CD4-positive, alpha-beta T cell treated with Interleukin-4 for 1 hour (primary cell): ENCODE data around the gene FAM110A.
"Not testable (repeated sequence)": the region's sequence is repeated elsewhere in the genome, so short reads cannot be mapped to it uniquely, and the experiment has no call there.

Source experiments
- DNase-seq, 2 donors: peaks; one replicate each; pipeline ENCODE4 v3.0.0-alpha.2; 2020 to 2022

Gene FAM110A

GRCh38 chr20:824490-824889 lies 9.0 kb upstream of the FAM110A start:
- no peak for DNase-seq

GRCh38 chr20:824916-825315 lies 8.6 kb upstream of the FAM110A start:
- DNase-seq = no peak

DNA sequence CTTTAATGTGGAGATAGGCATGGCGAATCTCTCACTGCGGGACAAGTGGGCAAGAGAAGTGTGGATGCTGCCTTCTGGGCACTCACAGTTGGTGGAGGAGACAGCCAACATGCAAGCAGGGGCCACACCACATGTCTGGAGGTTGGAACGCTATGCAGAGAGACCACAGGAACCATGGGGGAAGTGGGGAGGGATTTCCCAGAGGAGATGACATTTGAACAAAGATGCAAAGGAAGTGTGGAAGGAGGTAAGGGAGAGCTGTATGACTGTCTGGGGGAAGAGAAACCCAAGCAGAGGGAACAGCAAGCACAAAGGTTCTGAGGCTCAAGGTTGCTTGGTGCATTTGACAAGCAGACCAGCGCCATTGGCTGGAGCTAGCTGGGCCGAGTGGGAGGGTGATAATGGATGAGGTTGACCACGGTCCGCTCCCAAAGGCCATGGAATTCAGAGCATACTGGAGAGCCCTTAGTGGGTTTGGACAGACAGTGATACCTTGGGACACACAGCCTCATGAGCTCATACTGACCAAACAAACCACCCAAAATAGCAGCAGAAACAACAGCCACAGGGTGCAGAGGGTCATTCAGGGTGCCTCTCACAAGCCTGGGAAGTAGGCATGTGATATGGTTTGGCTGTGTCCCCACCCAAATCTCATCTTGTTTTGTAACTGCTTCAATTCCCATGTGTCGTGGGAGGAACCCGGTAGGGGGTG lies 7.6 kb upstream of the FAM110A start:
- DNase-seq = no peak

- DNase-seq = no peak
Observed at GRCh38 chr20:826695-827323, 6.7 kb upstream of the FAM110A start.

DNA sequence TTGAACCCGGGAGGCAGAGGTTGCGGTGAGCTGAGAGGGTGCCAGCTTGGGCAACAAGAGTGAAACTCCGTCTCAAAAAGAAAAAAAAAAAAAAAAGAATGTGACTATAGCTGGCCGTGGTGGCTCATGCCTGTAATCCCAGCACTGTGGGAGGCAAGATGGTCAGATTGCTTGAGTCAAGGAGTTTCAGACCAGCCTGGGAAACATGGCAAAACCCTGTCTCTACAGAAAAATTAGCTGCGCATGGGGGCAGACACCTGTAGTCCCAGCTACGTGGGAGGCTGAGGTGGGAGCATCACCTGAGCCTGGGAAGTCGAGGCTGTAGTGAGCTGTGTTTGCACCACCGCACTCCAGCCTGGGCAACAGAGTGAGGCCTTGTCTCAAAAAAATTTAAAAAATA lies 5.5 kb upstream of the FAM110A start:
- not testable (repeated sequence) for DNase-seq

GRCh38 chr20:828987-829386 lies 4.5 kb upstream of the FAM110A start:
- no peak for DNase-seq

DNA sequence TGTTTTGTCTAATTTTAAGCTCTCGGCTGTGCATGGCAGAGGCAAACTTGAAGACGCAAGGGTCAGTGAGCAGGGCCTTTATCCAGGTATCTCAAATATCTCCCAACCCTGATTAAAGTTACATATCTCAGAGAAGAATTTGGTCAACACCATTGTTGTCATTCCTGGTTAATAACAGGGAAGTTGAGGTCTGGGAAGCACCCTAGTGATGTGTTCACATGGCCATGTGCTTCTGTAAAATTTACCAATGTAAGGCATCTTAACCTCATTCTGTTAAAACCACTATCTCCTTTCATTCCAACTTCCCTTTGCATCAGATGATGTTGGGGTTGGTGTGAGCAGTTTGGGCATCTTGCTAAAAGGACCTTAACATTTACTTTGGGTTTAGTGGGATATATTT lies 4.0 kb upstream of the FAM110A start:
- DNase-seq = no peak

DNA sequence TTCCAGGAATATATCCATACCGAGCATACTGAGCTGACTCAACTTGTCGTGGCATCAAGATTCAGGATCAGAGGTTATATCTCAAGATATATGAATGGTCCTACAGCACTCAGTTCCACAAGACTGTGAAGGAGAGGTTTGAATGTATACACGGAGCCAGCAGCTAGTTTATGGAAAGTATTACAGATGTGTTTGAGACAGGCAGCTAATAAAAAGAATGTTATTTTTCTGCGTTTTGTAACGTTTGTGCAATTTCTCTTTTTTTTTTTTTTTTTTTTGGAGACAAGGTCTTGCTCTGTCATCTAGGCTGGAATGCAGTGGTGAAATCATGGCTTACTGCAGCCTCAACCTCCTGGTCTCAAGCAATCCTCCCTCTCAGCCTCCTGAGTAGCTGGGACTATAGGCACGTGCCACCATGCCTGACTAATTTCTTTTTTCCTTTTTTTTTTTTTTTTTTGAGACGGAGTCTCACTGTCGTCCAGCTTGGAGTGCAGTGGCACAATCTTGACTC lies 3.4 kb upstream of the FAM110A start:
- no peak for DNase-seq

- no peak for DNase-seq
Observed at GRCh38 chr20:831251-831650, 2.3 kb upstream of the FAM110A start.

- DNase-seq = no peak
Observed at GRCh38 chr20:831956-832355, 1.6 kb upstream of the FAM110A start.

- DNase-seq = no peak
Observed at GRCh38 chr20:833121-833449, 430 bp upstream of the FAM110A start.

DNA sequence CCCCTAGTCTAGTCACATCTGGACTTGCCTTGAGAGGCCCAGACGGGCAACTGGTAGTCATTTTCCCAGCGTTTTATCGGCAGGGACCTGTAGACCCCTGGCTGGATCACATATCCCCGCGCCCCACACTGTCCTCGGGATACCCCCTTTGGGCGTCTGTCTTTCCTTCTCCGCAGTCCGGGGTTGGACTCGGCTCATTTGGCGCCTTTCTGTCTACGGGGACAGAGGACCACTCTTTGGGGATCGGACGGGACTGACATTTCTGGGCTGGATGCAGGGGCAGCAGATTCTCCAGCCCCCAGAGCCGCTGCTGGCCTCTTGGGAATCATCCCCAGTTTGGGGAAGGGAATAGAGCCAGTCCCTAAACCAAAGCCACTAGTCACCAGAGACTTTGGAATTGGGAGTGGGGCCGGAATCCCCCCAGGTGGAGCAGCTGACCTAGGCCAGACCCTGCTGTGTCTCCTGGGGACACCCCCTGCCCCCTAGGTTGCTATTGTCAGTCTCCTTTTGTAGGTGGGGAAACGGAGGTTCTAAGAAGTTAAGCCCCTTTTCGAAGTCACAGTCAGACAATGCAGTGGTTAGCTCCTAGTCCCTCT lies 734 bp downstream of the FAM110A start:
- no peak for DNase-seq

GRCh38 chr20:835608-836045 lies 2.1 kb downstream of the FAM110A start:
- DNase-seq = no peak

DNA sequence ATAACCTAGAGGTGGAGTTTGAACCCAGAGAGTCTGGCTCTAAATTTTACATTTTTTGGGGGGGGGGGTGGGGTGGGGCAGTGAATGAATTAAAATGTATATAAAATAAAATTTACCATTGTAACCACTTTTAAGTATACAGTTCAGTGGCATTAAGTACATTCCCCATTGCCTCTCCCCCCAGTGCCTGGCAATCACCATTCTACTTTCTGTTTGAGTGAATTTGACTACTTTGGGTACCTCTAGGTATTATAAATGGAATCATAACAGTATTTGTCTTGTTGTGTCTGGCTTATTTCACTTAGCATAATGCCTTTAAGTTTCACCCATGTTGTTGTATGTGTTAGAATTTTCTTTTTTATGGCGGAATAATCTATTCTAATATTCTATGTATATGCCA lies 2.7 kb downstream of the FAM110A start:
- DNase-seq = no peak

DNA sequence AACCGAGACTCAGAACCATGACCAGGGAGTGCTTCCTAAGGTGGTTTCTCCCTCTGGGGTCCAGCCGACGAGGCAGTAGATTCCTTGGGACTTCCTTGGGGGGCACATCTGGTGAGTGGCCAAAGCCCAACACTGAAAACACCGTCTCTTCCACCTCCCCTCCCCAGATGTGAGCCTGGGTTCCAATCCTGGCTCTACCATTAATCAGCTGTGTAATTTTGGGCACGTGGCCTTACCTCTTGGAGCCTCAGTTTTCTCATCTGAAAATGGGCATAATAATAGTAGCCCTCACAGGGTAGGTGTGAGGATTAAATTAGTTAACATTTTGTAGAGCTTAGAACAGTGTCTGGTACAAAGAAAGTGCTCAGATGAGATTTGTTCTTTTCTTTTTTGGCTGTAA lies 5.5 kb downstream of the FAM110A start:
- DNase-seq = no peak

DNA sequence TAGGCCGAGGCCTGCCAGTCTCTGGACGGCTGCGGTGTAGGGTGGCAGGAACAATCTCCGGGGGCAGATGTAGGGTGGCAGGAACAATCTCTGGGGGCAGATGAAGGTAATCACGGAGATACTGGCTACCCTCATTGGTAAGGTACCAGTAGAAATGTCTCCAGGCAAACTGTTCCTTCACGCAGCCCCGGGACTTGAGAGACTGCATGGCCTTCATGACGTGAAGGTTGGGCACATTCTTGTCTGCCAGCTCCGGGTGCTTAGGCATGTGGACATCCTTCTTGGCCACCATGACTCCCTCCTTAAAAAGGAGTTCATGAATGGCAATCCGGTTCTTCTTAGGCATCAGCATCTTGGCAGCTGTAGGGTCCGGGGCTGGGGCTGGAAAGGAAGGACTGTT lies 6.1 kb downstream of the FAM110A start:
- DNase-seq = no peak

DNA sequence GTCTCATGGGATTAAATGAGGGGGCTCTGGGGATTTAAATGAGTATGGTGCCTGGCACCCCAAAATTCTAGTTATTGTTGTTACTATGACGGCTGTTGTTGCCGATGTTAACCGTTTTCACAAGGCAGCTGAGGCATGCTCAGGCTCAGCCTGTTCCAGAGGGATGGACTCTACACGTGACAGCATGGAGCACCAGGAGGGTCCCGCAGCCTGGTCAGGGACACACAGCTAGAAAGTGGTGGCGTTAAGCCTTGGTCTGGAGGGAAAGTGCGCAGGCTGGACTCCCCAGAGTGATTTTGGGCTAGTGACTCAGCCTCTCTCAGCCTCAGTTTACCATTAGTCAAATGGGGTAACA lies 7.0 kb downstream of the FAM110A start:
- DNase-seq = no peak

- DNase-seq = peak in 1 of 2 donors; percentile 19
Observed at GRCh38 chr20:840858-841567, 7.5 kb downstream of the FAM110A start.

GRCh38 chr20:841568-842546 lies 8.3 kb downstream of the FAM110A start:
- no peak for DNase-seq

GRCh38 chr20:842547-842940 lies 9.0 kb downstream of the FAM110A start:
- no peak for DNase-seq

DNA sequence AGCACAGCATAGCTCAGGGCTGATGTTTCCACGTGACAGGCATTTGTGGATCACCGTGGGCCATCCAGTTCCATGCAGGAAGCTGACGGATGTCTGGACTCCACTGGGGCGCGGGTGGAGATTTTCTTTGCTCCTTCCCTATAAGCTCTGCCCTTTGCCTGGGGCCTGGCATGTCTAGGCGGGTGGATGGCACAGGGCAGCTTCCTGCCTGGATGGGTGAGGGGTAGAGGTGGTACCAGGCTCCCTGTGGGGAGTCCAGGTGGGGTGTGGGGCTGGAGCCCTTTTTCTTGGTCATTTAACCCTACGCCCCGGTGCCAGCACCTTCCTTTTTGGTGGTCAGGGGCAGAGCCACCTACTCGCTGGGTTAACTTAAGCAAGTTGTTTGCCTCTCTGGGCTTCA lies 10.4 kb downstream of the FAM110A start:
- DNase-seq = no peak

DNA sequence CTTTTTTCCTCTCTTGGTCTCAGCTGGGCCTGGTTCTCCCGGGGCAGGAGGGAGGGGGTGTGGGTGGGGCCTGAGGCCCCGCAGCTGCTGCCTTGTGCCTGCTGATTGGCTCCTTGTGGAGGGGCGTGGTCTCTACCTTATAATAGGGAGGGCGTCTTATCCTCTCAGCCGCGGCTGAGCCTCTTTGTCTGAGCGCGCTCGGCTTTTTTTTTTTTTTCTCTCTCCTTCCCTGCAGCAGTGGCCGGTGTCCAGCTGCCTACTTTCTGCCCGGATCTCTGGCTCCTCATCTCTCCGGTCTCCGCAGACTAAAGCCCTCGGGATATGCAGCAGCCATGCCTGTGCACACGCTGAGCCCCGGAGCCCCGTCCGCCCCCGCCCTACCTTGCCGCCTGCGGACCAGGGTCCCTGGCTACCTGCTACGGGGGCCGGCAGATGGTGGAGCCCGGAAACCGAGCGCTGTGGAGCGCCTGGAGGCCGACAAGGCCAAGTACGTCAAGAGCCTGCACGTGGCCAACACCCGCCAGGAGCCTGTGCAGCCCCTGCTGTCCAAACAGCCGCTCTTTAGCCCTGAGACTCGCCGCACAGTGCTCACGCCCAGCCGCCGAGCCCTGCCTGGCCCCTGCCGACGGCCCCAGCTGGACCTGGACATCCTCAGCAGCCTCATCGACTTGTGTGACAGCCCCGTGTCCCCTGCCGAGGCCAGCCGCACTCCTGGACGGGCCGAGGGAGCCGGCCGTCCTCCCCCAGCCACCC lies 11.1 kb downstream of the FAM110A start:
- peak; percentile 94 to 95 for DNase-seq
